Inflammatory macrophage treated with lipopolysaccharide for 1 hour (primary cell): ENCODE results near the gene MAD2L2.

Experiments
- DNase-seq, 2 donors: peaks; one replicate each; pipeline ENCODE4 v3.0.0-alpha.2; 2020 to 2022

Gene MAD2L2

GRCh38 chr1:11704691-11705475 is 23.9 kb upstream of the MAD2L2 start:
- no peak for DNase-seq

GRCh38 chr1:11704194-11704529 is 23.2 kb upstream of the MAD2L2 start:
- no peak for DNase-seq

GRCh38 chr1:11703357-11704193 is 22.6 kb upstream of the MAD2L2 start:
- peak in 1 of 2 donors; percentile 46 for DNase-seq

- DNase-seq: no peak
These were observed 21.2 kb upstream of the MAD2L2 start for GRCh38 chr1:11701981-11702803.

GRCh38 chr1:11701551-11701961 is 20.6 kb upstream of the MAD2L2 start:
- no peak for DNase-seq

GRCh38 chr1:11700601-11701467 is 19.9 kb upstream of the MAD2L2 start:
- DNase-seq: no peak

- DNase-seq: no peak
These were observed 16.9 kb upstream of the MAD2L2 start for GRCh38 chr1:11697893-11698210.

GRCh38 chr1:11697188-11697892 is 16.4 kb upstream of the MAD2L2 start:
- DNase-seq: no peak

GRCh38 chr1:11695861-11696260 is 14.9 kb upstream of the MAD2L2 start:
- no peak for DNase-seq

- DNase-seq: no peak
These were observed 13.0 kb upstream of the MAD2L2 start for GRCh38 chr1:11693917-11694316.

- peak; percentile 72 to 78 for DNase-seq
These were observed 12.2 kb upstream of the MAD2L2 start for GRCh38 chr1:11693024-11693590.

GRCh38 chr1:11691928-11692711 is 11.2 kb upstream of the MAD2L2 start:
- DNase-seq: no peak

GRCh38 chr1:11691302-11691914 is 10.5 kb upstream of the MAD2L2 start, which contains the start of gene DRAXIN:
DRAXIN (plus strand) TSS chr1:11691710; CDS start chr1:11706259, 14,549 bp downstream.
- DNase-seq: no peak

GRCh38 chr1:11690397-11691301 is 9.7 kb upstream of the MAD2L2 start:
- DNase-seq: peak in 1 of 2 donors; percentile 42

GRCh38 chr1:11688506-11688905 is 7.6 kb upstream of the MAD2L2 start:
- no peak for DNase-seq

GRCh38 chr1:11685210-11685752 is 4.3 kb upstream of the MAD2L2 start:
- DNase-seq: no peak

- no peak for DNase-seq
These were observed 3.1 kb upstream of the MAD2L2 start for GRCh38 chr1:11684070-11684469.

- no peak for DNase-seq
These were observed 1.9 kb upstream of the MAD2L2 start for GRCh38 chr1:11682799-11683198.
